GM12875 (cell line): ENCODE results near the gene BRI3.

ENCODE experiments used
- H3K4me3 ChIP-seq: one replicate; pipeline ENCODE4 v1.5.1; 2011; ENCODE audit warnings: low read depth, low read length, control low read depth
- TF ChIP-seq, protein P1 (sequence below): IDR thresholded peaks from 2 replicates; pipeline ENCODE4 v1.5.1; 2011; ENCODE audit warnings: low read depth, mild to moderate bottlenecking, control low read depth, inconsistent platforms, low read length, moderate library complexity, borderline replicate concordance; ENCODE audit not compliant: insufficient read depth

BRI3 gene

DNA sequence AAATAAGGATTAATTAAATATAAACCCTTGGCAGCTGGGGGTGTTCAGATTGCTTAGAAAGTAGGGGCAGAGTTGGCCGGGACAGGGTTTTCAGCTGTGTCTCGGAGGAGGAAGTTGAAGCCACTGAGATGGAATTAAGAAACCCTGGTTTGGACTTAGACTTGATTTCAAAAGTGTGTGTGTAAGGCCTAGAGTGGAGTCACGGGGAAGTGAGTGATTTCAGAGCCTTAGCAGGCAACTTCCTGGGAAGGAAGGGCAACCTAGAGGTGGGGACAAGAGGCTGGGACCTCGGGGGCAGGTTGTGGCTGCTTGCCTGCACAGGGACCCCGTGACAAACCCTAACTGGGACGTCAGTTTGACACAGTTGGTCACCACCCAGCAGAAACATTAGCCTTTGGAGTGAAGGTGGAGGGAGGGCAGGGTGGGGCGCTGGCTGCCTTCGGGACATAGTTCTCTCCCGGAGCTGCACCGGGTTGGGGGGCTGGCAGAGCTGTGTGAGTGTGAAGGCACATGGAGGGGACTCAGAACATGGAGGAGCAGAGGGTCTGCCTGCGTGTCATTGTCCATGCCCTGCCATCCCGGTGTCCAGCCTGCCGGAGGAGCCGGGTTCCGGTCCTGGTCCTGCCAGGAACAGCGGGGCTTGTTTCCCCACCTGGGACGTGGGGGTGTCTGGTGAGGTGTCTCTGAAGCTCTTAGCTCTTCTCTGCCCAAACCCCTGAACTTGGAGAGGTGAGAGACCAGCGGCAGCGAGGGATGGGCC lies 1.8 kb downstream of the BRI3 start:
- H3K4me3 ChIP-seq: no peak overlapping the region
- TF ChIP-seq, protein P1, sequence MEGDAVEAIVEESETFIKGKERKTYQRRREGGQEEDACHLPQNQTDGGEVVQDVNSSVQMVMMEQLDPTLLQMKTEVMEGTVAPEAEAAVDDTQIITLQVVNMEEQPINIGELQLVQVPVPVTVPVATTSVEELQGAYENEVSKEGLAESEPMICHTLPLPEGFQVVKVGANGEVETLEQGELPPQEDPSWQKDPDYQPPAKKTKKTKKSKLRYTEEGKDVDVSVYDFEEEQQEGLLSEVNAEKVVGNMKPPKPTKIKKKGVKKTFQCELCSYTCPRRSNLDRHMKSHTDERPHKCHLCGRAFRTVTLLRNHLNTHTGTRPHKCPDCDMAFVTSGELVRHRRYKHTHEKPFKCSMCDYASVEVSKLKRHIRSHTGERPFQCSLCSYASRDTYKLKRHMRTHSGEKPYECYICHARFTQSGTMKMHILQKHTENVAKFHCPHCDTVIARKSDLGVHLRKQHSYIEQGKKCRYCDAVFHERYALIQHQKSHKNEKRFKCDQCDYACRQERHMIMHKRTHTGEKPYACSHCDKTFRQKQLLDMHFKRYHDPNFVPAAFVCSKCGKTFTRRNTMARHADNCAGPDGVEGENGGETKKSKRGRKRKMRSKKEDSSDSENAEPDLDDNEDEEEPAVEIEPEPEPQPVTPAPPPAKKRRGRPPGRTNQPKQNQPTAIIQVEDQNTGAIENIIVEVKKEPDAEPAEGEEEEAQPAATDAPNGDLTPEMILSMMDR: no peak

DNA sequence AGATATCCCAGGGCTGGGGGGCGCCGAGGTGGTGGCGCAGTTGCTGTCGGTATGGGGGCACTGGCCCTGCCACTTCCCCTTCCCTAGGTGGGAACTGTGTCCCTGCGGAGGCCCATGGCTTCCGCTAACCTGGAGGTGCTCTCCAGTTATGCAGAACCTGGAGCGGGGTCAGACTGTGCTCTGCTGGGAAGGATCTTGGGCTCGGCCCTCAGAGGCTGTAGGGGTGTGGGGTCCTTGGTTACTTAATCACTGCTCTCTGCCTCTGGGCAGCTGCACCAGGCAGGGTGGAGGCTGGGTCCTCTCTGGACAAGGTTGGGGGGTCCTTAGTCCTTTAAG lies 2.4 kb downstream of the BRI3 start:
- no peak overlapping the region for H3K4me3 ChIP-seq
- TF ChIP-seq, protein P1: no peak

DNA sequence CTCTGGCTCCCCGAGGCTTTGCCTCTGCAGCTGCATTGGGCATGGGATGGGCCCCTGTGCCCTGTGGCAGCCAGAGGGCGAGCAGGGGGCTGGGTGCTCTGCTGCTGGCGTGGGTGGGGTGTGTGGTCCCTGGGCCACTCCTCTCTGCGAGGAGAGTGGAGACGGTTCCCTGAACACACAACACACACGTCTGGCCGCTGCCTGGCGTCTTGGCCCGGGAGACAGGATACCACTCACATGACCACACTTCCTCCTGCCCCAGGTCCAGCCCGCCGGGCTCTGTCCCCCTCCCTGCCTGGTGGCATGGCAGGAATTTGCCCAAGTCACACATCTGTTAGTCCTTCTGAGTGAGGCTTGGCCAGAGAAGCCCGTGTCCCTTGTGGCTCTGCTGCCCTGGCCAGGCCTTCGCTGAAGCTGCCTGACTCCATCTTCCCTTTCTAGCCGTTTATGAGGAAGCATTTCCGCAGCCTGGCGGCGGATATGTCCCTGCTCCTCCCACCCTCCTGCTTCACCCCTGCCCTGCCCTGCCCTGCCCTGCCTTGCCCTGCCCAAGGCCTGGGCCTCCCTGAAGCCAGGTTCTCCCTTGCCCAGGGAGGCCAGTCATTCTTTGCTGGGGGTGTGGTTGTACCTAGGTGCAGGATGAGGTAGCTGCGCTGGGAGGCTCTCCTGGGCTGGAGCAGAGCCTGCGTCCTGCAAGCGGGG lies 3.0 kb downstream of the BRI3 start:
- TF ChIP-seq, protein P1: no peak
- H3K4me3 ChIP-seq: no peak overlapping the region

DNA sequence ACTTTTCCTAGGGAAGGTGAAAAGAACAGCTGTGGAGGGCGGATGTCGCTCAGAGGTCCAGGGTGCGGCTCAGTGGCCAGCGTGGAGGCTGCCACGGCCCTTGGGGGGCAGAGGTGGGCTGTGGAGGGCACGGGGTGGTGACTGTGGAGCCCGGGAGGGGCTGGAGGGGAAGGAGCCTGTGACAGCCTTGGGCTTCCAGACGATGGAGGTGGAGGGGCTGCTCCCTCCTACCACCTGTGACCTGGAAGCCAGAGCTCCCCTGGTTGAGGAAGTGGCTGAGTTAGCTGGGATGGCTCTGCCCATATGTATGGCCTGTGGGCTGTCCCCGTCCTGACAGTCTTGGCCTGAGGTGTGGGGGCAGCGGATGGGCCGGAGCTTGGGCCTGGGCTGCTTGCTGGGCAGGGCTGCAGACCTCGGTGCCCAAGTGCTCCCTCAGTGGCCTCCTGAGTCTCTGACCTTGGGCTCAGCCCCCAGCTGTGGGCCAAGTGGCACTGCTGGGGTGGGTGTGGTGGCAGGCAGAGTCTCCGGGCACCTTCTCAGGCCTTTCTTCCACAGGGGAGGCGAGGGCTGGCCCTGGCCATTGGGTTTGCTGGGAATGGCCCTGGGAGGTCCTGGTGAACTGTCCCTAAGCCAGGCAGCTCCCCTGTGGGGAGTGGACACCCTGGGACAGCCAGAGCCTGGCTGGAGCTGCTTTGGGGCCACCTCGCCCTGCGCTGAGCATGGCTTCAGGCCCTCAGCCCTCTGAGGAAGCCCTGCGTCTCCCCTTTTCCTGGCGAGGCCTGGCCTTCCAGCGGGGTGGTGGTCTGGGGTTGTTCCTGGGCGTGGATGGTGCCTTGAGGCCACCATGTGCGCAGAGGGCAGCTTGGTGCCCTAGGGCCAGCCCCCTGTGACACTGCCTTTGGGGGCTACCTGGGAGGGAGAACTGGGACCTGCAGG lies 3.9 kb downstream of the BRI3 start:
- H3K4me3 ChIP-seq: no peak overlapping the region
- TF ChIP-seq, protein P1: no peak

DNA sequence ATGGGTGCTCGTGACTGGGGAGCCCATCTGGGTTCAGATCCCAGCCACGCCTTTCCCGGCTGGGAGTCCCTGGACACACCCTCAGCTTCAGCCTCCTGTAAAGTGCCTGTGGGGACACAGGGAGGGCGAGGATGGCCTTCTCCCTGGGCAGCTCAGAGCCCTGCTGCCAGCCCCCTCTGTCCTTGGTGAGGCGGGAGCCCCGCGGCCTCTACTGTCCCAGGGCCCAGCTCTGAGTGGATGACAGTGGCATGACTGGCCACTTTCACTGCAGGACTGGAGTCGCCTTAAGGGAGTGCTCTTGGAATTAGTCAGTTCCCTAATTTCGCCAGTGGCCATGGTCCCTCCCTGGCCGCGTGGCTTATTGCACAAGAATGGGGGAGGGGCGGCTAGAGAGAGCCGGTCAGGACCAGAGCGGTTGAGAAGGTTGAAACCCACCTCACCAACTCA lies 4.6 kb downstream of the BRI3 start:
- no peak overlapping the region for H3K4me3 ChIP-seq

DNA sequence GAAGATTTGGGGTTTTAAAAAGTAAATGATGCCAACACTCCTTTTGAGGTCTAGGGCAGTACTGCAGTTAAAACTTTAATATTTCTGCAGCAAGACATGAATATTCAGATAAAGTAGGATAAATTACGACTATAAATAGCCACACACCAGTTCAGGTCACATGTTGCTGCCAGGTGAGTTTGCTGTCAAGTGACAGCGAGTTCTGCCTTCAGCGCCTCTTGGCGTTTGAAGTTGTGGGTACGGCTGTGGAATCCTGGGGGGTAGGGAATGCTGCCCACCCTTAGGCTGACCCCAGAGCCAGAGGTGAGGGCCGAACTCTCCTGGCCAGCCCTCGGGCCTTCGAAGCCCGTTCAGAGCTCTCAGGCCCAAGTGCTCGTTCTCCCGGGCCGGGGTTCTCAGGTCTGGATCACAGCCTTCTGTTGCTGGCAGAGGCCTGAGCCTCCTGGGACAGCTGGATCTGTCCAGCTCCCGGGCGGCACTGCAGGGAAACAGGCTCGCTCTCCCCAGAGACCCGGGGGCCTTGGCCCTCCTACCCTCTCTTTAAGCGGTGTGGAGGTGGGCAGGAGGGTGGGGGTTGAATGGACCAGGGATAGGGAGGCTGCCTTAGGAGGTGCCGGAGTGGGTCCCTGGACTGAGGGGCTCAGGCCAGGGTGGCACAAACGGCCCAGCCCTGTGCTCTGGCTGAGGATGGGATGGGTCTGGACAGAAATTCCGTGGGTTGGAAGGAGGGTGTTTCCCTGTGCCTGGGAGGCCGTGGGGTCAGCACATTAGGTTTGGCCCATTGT lies 5.4 kb downstream of the BRI3 start:
- no peak overlapping the region for H3K4me3 ChIP-seq

More for the DNA sequence above, 4.6 kb downstream of the BRI3 start:
- TF ChIP-seq, protein P1: no peak

More for the DNA sequence above, 5.4 kb downstream of the BRI3 start:
- TF ChIP-seq, protein P1: no peak
